ENCODE data around the gene VAMP7.

DNA sequence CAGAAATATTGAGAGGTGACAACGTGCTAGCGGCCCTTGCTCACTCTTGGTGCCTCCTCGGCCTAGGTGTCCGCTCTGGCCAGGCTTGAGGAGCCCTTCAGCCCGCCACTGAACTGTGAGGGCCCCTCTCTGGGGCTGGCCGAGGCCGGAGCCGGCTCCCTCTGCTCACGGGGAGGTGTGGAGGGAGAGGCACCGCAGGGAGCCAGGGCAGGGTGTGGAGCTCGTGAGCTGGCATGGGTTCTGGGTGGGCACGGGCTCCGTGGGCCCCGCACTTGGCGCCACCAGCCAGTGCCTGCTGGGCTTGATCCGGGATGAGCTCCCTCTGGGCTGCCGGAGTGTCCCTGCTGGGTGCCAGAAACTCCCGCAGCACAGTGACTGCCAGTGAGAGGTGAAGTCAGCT is 16.0 kb upstream of the VAMP7 start:
- TF ChIP-seq JUND (IDR thresholded peaks at IDR 0.05; ENCODE audit: borderline replicate concordance, low read depth, low read length) (no peak), JUND (tag; IDR thresholded peaks at IDR 0.05; ENCODE audit: borderline replicate concordance, low read depth, low read length) (no peak), SMARCA4 (IDR thresholded peaks at IDR 0.05) (no peak), FOXK1 (CRISPR knock-in tag; IDR thresholded peaks at IDR 0.05; ENCODE audit: borderline replicate concordance) (no peak), ESRRB (CRISPR knock-in tag; IDR thresholded peaks at IDR 0.05; ENCODE audit: borderline replicate concordance) (no peak), STAG1 (CRISPR knock-in tag; IDR thresholded peaks at IDR 0.05; ENCODE audit: borderline replicate concordance) (no peak), BRD4 (IDR thresholded peaks at IDR 0.05) (no peak), TRIM28 (IDR thresholded peaks at IDR 0.05) (no peak), RBM39 (optimal IDR thresholded peaks at IDR 0.05; ENCODE audit: low read depth, low read length) (no peak), RAD21 (CRISPR knock-in tag; conservative IDR thresholded peaks at IDR 0.05 in 1 of 2, IDR thresholded peaks at IDR 0.05 in 1 of 2) (no peak), PHF8 (IDR thresholded peaks at IDR 0.05; ENCODE audit: borderline replicate concordance, low read length) (no peak), SIX5 (IDR thresholded peaks at IDR 0.05; ENCODE audit: borderline replicate concordance in 1 of 2, insufficient read depth in 1 of 2, low read depth in 1 of 2, low read length in 2 of 2) (no peak), CHD1 (IDR thresholded peaks at IDR 0.05; ENCODE audit: low read length) (no peak)
- TF ChIP-seq, protein P1, sequence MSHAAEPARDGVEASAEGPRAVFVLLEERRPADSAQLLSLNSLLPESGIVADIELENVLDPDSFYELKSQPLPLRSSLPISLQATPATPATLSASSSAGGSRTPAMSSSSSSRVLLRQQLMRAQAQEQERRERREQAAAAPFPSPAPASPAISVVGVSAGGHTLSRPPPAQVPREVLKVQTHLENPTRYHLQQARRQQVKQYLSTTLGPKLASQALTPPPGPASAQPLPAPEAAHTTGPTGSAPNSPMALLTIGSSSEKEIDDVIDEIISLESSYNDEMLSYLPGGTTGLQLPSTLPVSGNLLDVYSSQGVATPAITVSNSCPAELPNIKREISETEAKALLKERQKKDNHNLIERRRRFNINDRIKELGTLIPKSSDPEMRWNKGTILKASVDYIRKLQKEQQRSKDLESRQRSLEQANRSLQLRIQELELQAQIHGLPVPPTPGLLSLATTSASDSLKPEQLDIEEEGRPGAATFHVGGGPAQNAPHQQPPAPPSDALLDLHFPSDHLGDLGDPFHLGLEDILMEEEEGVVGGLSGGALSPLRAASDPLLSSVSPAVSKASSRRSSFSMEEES (CRISPR knock-in tag; IDR thresholded peaks at IDR 0.05) = no peak
- TF ChIP-seq, protein P2, sequence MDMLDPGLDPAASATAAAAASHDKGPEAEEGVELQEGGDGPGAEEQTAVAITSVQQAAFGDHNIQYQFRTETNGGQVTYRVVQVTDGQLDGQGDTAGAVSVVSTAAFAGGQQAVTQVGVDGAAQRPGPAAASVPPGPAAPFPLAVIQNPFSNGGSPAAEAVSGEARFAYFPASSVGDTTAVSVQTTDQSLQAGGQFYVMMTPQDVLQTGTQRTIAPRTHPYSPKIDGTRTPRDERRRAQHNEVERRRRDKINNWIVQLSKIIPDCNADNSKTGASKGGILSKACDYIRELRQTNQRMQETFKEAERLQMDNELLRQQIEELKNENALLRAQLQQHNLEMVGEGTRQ (CRISPR knock-in tag; IDR thresholded peaks at IDR 0.05) = no peak
